WERI-Rb-1 (cell line): ENCODE measurements around the gene DTNBP1.

Experiments
- DNase-seq: peaks from one replicate; pipeline ENCODE4 v3.0.0-alpha.2; 2020
- H3K27ac ChIP-seq: fragments of 250-450 bp; sonication (Bioruptor Pico); 2 replicates; pipeline ENCODE4 v1.5.1; 2020; ENCODE audit warnings: mild to moderate bottlenecking, moderate library complexity
- H3K27me3 ChIP-seq: fragments of 250-450 bp; sonication (Bioruptor Pico); 2 replicates; pipeline ENCODE4 v1.5.1; 2021; ENCODE audit warnings: mild to moderate bottlenecking, low read depth, moderate library complexity; ENCODE audit not compliant: insufficient read depth, severe bottlenecking
- H3K36me3 ChIP-seq: fragments of 250-450 bp; sonication (Bioruptor Pico); 2 replicates; pipeline ENCODE4 v1.5.1; 2020; ENCODE audit warnings: mild to moderate bottlenecking, moderate library complexity
- H3K4me3 ChIP-seq: 2 replicates; pipeline ENCODE4 v1.5.1; 2011; ENCODE audit warnings: low read depth, mild to moderate bottlenecking, control low read depth, low read length
- H3K9me3 ChIP-seq: fragments of 250-450 bp; sonication (Bioruptor Pico); 2 replicates; pipeline ENCODE4 v1.5.1; 2021; ENCODE audit warnings: mild to moderate bottlenecking, moderate library complexity; ENCODE audit not compliant: severe bottlenecking
- TF ChIP-seq, protein P1 (sequence below): IDR thresholded peaks from 2 replicates; pipeline ENCODE4 v1.5.1; 2011; ENCODE audit warnings: low read depth, mild to moderate bottlenecking, control low read depth, inconsistent platforms, low read length

DTNBP1 gene

DNA sequence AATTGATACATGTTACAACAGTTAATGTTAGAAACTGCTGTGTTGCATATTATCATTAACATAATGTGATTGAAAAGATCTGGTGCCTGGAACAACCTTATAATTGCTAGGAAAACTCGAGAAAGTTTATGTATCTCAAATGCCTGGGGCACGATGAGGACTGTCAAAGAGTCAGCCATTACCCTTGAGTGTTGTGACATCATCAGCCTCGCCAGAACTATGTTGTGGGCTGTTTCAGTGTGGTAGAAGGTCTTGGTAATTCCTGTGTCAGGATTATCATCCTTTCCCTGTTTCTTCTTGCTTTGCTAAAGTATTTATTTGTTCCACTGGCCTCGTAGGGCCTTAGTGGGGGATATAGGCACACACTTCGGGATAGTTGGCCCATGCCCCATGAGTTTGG lies 185.1 kb downstream of the DTNBP1 start:
- Histone ChIP-seq H3K27me3 (no peaks in the 10 kb centered on the region), H3K27ac (no peak overlapping the region), H3K9me3 (no peaks in the 10 kb centered on the region), H3K36me3 (no peaks in the 10 kb centered on the region; the same call in 1 of the 2 replicates), H3K4me3 (no peak overlapping the region)
- TF ChIP-seq, protein P1, sequence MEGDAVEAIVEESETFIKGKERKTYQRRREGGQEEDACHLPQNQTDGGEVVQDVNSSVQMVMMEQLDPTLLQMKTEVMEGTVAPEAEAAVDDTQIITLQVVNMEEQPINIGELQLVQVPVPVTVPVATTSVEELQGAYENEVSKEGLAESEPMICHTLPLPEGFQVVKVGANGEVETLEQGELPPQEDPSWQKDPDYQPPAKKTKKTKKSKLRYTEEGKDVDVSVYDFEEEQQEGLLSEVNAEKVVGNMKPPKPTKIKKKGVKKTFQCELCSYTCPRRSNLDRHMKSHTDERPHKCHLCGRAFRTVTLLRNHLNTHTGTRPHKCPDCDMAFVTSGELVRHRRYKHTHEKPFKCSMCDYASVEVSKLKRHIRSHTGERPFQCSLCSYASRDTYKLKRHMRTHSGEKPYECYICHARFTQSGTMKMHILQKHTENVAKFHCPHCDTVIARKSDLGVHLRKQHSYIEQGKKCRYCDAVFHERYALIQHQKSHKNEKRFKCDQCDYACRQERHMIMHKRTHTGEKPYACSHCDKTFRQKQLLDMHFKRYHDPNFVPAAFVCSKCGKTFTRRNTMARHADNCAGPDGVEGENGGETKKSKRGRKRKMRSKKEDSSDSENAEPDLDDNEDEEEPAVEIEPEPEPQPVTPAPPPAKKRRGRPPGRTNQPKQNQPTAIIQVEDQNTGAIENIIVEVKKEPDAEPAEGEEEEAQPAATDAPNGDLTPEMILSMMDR = no peak
- DNase-seq = no peak

DNA sequence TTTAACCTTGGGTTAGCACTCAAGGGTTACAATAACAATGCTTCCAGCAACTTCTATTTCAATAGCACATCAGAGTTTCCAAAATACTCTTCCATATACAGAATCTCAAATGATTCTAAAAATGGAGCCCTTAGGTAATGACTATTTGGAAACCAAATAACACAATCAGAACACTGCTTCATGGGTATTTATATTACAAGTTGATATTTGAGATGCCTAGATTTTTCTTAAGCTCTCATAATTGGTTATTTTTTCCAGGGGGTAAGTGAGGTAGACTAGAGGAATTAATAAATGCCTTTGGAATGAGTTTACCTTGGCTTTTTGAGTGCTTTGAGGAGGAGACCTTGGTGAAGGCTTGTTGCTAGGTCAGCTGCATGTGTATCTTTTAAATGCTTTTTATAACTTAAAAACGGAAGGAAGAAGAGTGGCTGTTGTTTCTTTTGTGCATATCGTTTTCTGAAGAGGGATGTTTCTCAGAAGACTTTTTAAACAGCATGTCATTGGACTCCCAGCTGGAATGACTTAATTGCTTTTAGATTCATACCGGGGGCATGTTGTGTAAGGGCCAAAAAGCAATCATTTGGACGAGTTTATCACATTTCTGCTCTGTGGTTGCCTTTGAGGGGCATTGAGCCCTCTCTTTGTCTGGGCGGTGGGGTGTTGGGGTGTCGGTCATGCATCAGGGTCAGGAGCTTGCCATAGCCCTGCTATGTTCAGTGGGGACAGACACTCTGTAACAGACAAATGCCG lies 186.0 kb downstream of the DTNBP1 start:
- Histone ChIP-seq H3K36me3 (peaks cover 3% of the 10 kb centered on the region), H3K27me3 (no peaks in the 10 kb centered on the region), H3K9me3 (no peaks in the 10 kb centered on the region), H3K27ac (no peak overlapping the region), H3K4me3 (no peak overlapping the region)
- no peak for DNase-seq
- TF ChIP-seq, protein P1 = no peak

DNA sequence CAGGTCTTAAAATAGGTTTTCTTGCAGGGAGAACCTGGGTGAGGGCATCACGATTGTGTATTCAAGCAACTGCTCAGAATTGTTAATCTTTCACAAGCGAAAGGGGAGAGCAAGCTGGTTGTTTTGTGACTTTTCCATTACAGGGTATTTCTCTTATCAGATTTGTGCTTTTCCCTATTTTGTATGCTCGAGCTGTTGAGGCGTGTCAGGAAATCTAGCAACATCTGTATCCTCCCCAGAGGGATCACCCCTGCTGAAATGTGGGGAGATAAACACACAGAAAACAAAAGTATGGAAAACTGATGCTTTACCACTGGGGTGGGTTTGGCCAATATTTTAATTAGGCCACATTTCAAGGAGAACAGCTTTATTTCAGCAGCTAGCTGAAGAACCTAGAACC lies 187.0 kb downstream of the DTNBP1 start:
- Histone ChIP-seq H3K9me3 (no peaks in the 10 kb centered on the region), H3K27ac (no peak overlapping the region), H3K4me3 (no peak overlapping the region), H3K36me3 (peaks cover 7% of the 10 kb centered on the region), H3K27me3 (no peaks in the 10 kb centered on the region)
- TF ChIP-seq, protein P1 = no peak
- no peak for DNase-seq

DNA sequence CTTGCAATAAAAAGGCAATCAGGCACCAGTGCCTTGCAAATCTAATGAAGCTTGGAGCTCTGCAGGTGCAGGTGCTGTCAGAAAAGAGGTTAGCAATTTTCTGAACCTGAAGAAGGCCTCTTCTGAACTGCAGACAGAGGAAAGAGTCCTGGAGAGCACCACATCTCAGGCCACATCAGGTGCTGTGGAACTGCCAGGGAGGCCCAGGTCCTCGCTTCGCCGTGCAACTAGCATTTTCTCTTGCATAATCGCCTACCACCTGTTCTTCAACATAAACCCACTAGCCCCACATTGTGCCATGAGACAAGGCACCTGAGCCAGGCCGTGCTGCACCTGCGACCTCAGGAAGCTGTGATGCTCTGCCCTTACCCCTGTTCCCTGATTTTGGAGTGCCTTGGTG lies 187.6 kb downstream of the DTNBP1 start:
- peaks cover 10% of the 10 kb centered on the region for H3K36me3 ChIP-seq
- no peaks in the 10 kb centered on the region for H3K27me3 ChIP-seq
- TF ChIP-seq, protein P1 = no peak
- H3K4me3 ChIP-seq = no peak overlapping the region
- H3K9me3 ChIP-seq = no peaks in the 10 kb centered on the region
- H3K27ac ChIP-seq = no peak overlapping the region
- no peak for DNase-seq

DNA sequence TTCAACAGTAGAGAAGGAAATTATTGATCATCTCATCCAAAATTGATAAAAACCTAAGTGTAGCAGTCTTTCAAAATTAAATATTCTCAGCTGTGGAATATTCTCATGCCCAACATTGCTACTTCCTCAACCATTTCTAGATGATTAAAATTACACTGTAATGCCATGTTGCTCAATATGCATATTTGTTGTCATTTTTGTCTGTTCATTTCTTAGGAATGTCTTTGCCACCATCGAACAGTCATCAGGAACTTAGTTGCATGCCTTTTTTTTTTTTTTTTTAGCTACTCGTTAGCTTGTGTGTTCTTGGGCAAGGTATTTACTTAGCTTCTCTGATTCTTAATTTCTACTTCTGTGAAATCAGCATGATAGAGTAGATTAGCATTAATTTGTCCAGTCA lies 188.6 kb downstream of the DTNBP1 start:
- Histone ChIP-seq H3K4me3 (no peak overlapping the region), H3K27ac (no peak overlapping the region), H3K27me3 (no peaks in the 10 kb centered on the region), H3K36me3 (peaks cover 20% of the 10 kb centered on the region), H3K9me3 (no peaks in the 10 kb centered on the region)
- TF ChIP-seq, protein P1 = no peak
- DNase-seq = no peak

DNA sequence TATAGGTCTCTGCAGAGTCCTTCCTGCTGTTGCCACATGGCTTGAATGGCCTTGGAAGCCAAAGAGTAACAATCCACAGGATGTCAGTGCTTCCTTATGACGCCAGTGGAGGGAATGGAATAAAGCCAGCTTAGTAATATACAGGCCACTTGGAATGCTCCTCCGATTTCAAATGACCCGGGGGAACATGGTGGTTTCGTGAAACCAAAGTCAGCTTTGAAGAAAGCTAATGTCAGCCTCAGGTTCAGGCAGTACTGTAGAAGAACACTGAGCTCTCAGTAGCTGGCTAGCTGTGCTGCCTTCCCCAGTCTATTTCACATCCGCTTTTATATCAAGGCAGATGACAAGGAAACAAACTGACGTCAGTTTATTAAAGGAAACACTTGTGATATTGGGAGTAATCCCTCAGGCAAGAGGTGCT lies 189.1 kb downstream of the DTNBP1 start:
- H3K9me3 ChIP-seq = no peaks in the 10 kb centered on the region
- H3K27ac ChIP-seq = no peak overlapping the region
- no peak overlapping the region for H3K4me3 ChIP-seq
- TF ChIP-seq, protein P1 = no peak
- peaks cover 22% of the 10 kb centered on the region for H3K36me3 ChIP-seq
- H3K27me3 ChIP-seq = no peaks in the 10 kb centered on the region
- no peak for DNase-seq
